ENCODE data around the gene KLHL29. TPM values are rescaled to one million over a fixed set of nuclear protein-coding genes. Genes with fewer than 3 reads are reported as not detected.
"Not testable (repeated sequence)": the region's sequence is repeated elsewhere in the genome, so short reads cannot be mapped to it uniquely, and the experiment has no call there.

The KLHL29 gene
- total RNA-seq, 1 donor from 2014 or later = 15.1 TPM

GRCh38 chr2:23347471-23348092 is 37.4 kb upstream of the KLHL29 start:
- no peak for TF ChIP-seq CTCF (IDR thresholded peaks at IDR 0.05)
- ATAC-seq = no peak
- intact Hi-C loops (cut with DNase I) = no loop called here

DNA sequence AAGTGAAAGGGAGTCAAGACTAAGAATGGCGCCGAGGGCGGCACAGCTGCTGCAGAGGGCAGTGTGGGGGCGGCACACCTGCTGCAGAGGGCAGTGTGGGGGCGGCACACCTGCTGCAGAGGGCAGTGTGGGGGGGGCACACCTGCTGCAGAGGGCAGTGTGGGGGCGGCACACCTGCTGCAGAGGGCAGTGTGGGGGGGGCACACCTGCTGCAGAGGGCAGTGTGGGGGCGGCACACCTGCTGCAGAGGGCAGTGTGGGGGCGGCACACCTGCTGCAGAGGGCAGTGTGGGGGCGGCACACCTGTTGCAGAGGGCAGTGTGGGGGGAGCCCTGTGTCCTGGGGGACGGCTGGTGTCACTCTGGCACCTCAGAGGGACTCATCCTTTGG is 36.9 kb upstream of the KLHL29 start:
- H3K36me3 ChIP-seq; H3K27ac ChIP-seq; DNase-seq; H3K27me3 ChIP-seq; H3K4me3 ChIP-seq; H3K9me3 ChIP-seq; intact Hi-C loops (cut with DNase I); ATAC-seq; H3K4me1 ChIP-seq: not testable (repeated sequence)

More at GRCh38 chr2:23347471-23348092, 37.4 kb upstream of the KLHL29 start:
- Histone ChIP-seq H3K4me1 (no peaks in the 10 kb centered on the region), H3K9me3 (no peaks in the 10 kb centered on the region), H3K36me3 (no peaks in the 10 kb centered on the region), H3K27ac (no peak overlapping the region), H3K4me3 (no peak overlapping the region), H3K27me3 (peaks cover 6% of the 10 kb centered on the region)
- DNase-seq = no peak

DNA sequence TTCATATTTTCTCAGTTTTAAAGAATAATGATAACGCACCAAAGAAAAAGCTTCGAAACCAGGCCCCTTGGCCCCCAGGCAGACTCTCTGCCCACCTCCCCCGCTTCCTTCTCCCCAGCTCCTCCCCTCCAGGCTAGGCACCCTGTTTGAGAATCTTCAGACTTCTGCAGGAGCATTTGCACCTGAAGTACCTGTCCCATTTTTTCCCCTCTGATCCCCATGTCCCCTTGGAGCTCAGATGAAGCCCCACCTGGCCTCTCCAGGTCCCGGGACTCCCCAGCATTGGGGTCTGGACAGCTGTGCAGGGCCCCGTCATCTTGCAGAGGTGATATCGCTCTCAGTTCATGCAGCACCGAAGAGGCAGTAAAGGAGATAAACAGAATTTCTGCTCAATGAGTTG is 35.5 kb upstream of the KLHL29 start:
- no peak for ATAC-seq
- Histone ChIP-seq H3K27me3 (peaks cover 6% of the 10 kb centered on the region), H3K4me1 (no peaks in the 10 kb centered on the region), H3K4me3 (no peak overlapping the region), H3K36me3 (no peaks in the 10 kb centered on the region), H3K27ac (no peak overlapping the region), H3K9me3 (no peaks in the 10 kb centered on the region)
- TF ChIP-seq CTCF (IDR thresholded peaks at IDR 0.05) = no peak
- DNase-seq = no peak
- intact Hi-C loops (cut with DNase I) = no loop called here

DNA sequence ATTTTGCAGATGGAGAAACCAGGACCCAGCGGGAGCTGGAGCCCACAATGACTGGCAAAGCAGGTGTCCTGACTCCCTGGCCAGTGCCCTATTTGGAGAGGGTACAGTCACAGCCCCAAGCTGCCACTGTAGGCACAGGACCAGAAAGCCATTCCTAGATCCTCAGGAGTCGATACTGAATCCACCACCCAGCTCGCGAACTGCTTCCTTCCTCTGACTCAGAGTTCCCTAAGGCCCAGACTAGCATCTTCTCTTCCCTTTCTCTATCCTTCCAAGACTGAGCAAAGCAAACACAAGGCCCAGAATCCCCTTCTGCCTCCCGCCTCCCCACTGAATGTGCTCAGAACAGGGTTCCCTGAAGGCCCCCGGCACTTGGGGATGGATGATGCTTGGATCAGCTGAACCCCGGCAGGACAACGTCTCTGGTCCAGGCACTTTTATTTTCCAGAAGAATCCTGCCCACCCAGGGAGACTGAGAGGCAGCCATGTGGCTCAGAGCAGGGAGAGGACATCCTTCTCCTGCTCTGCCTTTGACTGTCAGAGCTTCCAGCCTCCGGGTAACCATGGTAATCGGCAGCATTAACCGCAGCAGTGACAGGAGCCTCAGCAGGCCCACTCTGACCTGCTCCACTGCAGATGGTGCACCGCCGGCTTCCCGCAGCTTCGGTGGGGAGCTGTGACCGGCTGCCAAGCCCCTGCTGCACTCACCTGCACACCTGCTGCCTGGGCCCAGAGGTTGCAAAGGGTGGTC is 34.8 kb upstream of the KLHL29 start:
- Histone ChIP-seq H3K9me3 (no peaks in the 10 kb centered on the region), H3K27me3 (peaks cover 6% of the 10 kb centered on the region), H3K4me3 (no peak overlapping the region), H3K36me3 (no peaks in the 10 kb centered on the region), H3K27ac (no peak overlapping the region), H3K4me1 (no peaks in the 10 kb centered on the region)
- DNase-seq = no peak
- no peak for TF ChIP-seq CTCF (IDR thresholded peaks at IDR 0.05)
- no peak for ATAC-seq
- intact Hi-C loops (cut with DNase I) = no loop called here

DNA sequence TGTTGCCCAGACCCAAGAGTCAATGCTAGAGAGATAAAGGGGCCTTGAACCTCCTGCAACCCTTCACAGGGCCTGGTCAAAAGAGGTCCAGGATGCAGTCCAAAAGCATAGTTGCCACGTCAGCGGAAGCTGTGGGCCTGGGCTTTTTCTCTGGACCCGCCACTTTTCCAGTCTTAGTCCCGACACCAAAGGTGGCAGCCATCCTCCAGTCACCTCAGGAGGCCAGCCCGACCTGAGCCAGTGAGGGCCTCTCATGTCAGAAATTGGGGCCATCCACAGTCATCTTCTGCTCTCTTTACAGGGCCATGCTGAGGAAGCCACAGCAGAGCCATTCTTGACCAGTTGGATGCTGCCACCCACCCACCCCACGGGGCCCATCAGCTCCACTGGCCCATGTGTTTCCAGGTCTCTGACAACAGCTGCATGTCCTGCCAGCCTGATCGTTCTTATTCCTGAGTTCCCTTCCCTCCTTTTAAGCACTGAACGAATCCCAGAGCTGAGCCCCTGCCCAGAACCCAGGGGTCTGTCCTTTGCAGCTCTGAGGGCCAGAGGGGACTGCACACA is 34.1 kb upstream of the KLHL29 start:
- no peaks in the 10 kb centered on the region for H3K9me3 ChIP-seq
- intact Hi-C loops (cut with DNase I) = no loop called here
- no peaks in the 10 kb centered on the region for H3K36me3 ChIP-seq
- TF ChIP-seq CTCF (IDR thresholded peaks at IDR 0.05) = no peak
- ATAC-seq (no peak), DNase-seq (no peak)
- peaks cover 6% of the 10 kb centered on the region for H3K27me3 ChIP-seq
- H3K4me1 ChIP-seq = no peaks in the 10 kb centered on the region
- no peak overlapping the region for H3K4me3 ChIP-seq
- H3K27ac ChIP-seq = no peak overlapping the region

Data from upper lobe of right lung (tissue), 1 donor.